ENCODE measurements around the gene MSH5. TPM values are rescaled to one million over a fixed set of nuclear protein-coding genes. Genes with fewer than 3 reads are reported as not detected.

The MSH5 gene
- total and polyA plus RNA-seq, 2 of the 13 experiments (the other 11 are each of a cell fraction or from before 2014, with no cell fraction given) = 10.2 to 38.7 TPM

DNA sequence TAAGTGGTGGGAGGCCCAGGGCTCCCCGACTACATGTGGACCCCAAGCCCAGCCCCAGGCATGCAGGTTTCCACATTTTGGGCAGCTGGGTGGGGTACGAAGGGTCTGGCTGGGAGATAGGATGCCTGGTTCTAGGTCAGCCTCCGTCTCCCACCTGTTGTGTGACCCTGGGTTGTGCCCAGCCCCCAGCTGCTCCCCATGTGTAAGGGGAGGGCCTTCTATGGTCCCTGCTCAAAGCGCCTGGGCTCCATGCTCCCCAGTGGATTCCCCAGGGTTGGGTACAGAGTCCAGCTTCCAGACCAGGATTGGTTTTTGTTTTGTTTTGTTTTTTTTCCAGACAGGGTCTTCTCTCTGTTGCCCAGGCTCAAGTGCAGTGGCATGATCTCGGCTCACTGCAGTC is 38.4 kb downstream of the MSH5 start (continued):
- no peak for TF ChIP-seq CHD2 (IDR thresholded peaks at IDR 0.05; ENCODE audit: low read depth, low read length)
- TF ChIP-seq ZNF605 (CRISPR knock-in tag; IDR thresholded peaks at IDR 0.05) = no peak
- TF ChIP-seq ZNF430 (CRISPR knock-in tag; IDR thresholded peaks at IDR 0.05) = no peak
- TF ChIP-seq ZFAT (CRISPR knock-in tag; conservative IDR thresholded peaks at IDR 0.05) = no peak
- peak; percentile 45; the same call in 1 of the 2 replicates for TF ChIP-seq SPEN (CRISPR knock-in tag; IDR thresholded peaks at IDR 0.05; ENCODE audit: low read depth)
- no peak for TF ChIP-seq POLR2AphosphoS5 (IDR thresholded peaks at IDR 0.05; ENCODE audit: low read depth, low read length)
- no peak for TF ChIP-seq ZNF891 (CRISPR knock-in tag; IDR thresholded peaks at IDR 0.05)
- no peak for TF ChIP-seq MEIS2 (CRISPR knock-in tag; IDR thresholded peaks at IDR 0.05)
- no peak for TF ChIP-seq SRF (IDR thresholded peaks at IDR 0.05; ENCODE audit: low read depth, low read length)
- no peak for TF ChIP-seq ZNF329 (CRISPR knock-in tag; IDR thresholded peaks at IDR 0.05; ENCODE audit: low read depth)
- TF ChIP-seq POLR2AphosphoS2 (IDR thresholded peaks at IDR 0.05; ENCODE audit: low read depth, low read length) = no peak
- no peak for TF ChIP-seq ZEB1 (IDR thresholded peaks at IDR 0.05; ENCODE audit: insufficient replicate concordance, low read depth)
- no peak for TF ChIP-seq ZNF597 (CRISPR knock-in tag; IDR thresholded peaks at IDR 0.05)
- no peak for TF ChIP-seq ZBTB8A (CRISPR knock-in tag; IDR thresholded peaks at IDR 0.05; ENCODE audit: borderline replicate concordance, low read depth)
- TF ChIP-seq DPF2 (CRISPR knock-in tag; IDR thresholded peaks at IDR 0.05; ENCODE audit: borderline replicate concordance, low read depth) = no peak
- TF ChIP-seq ZNF557 (CRISPR knock-in tag; IDR thresholded peaks at IDR 0.05) = no peak
- TF ChIP-seq MXI1 (IDR thresholded peaks at IDR 0.05; ENCODE audit: borderline replicate concordance, low read depth, low read length) = no peak
- TF ChIP-seq ZNF484 (CRISPR knock-in tag; IDR thresholded peaks at IDR 0.05; ENCODE audit: borderline replicate concordance, low read depth) = no peak
- peak; percentile 64 for TF ChIP-seq SAP130 (CRISPR knock-in tag; IDR thresholded peaks at IDR 0.05; ENCODE audit: low read depth)
- no peak for TF ChIP-seq MAX (IDR thresholded peaks at IDR 0.05)
- no peak for TF ChIP-seq ZBTB2 (CRISPR knock-in tag; IDR thresholded peaks at IDR 0.05; ENCODE audit: low read depth)
- no peak for TF ChIP-seq IRX3 (CRISPR knock-in tag; IDR thresholded peaks at IDR 0.05; ENCODE audit: borderline replicate concordance, low read depth)
- TF ChIP-seq ZSCAN22 (CRISPR knock-in tag; IDR thresholded peaks at IDR 0.05) = no peak
- peak; percentile 22; the same call in 1 of the 2 replicates for TF ChIP-seq RARA (CRISPR knock-in tag; IDR thresholded peaks at IDR 0.05)
- TF ChIP-seq MBD4 (IDR thresholded peaks at IDR 0.05; ENCODE audit: borderline replicate concordance, low read length) = no peak
- no peak for TF ChIP-seq ZNF772 (CRISPR knock-in tag; IDR thresholded peaks at IDR 0.05)
- TF ChIP-seq ZNF101 (CRISPR knock-in tag; IDR thresholded peaks at IDR 0.05; ENCODE audit: borderline replicate concordance, low read depth) = no peak
- no peak for TF ChIP-seq TCF7L2 (IDR thresholded peaks at IDR 0.05; ENCODE audit: low read depth, low read length)
- no peak for TF ChIP-seq ZNF124 (CRISPR knock-in tag; IDR thresholded peaks at IDR 0.05)
- TF ChIP-seq SRY (CRISPR knock-in tag; IDR thresholded peaks at IDR 0.05) = no peak
- TF ChIP-seq PRMT3 (CRISPR knock-in tag; IDR thresholded peaks at IDR 0.05; ENCODE audit: borderline replicate concordance, low read depth) = no peak
- TF ChIP-seq ZNF816 (CRISPR knock-in tag; IDR thresholded peaks at IDR 0.05; ENCODE audit: borderline replicate concordance) = no peak

Measured in HepG2 (cell line).